IPS DF 6.9 (cell line): ENCODE measurements around the gene PIERCE2.

ENCODE experiments used
- DNase-seq: peaks from one replicate; pipeline ENCODE4 v3.0.0-alpha.2; 2013; ENCODE audit warnings: low read depth, low spot score
- H3K27ac ChIP-seq: one replicate; pipeline ENCODE4 v1.5.1; 2013; ENCODE audit warnings: low read length, control low read depth
- H3K27me3 ChIP-seq: 2 replicates; pipeline ENCODE4 v1.6.1; 2013; ENCODE audit warnings: mild to moderate bottlenecking, low read length; ENCODE audit not compliant: control insufficient read depth, insufficient read depth
- H3K36me3 ChIP-seq: 2 replicates; pipeline ENCODE4 v1.6.1; 2013; ENCODE audit warnings: low read length; ENCODE audit not compliant: control insufficient read depth, insufficient read depth
- H3K4me1 ChIP-seq: 2 replicates; pipeline ENCODE4 v1.6.1; 2013; ENCODE audit warnings: low read length; ENCODE audit not compliant: control insufficient read depth, insufficient read depth
- H3K4me3 ChIP-seq: 2 replicates; pipeline ENCODE4 v1.5.1; 2013; ENCODE audit warnings: mild to moderate bottlenecking, low read length
- H3K9me3 ChIP-seq: 2 replicates; pipeline ENCODE4 v1.6.1; 2013; ENCODE audit warnings: low read length, inconsistent platforms; ENCODE audit not compliant: control insufficient read depth, insufficient read depth
- WGBS: extraction: QIAGEN DNeasy Blood & Tissue Kit; methylation state at CpG from one replicate; pipeline ENCODE4 v1.1.7; 2013; ENCODE audit warnings: mixed read lengths, missing lambda C conversion rate; ENCODE audit not compliant: insufficient read length, insufficient coverage; 5-methylcytosine and 5-hydroxymethylcytosine counted together

PIERCE2 gene

GRCh38 chr15:55408012-55408928 is at the start of gene PIERCE2, which contains the start of gene CCPG1:
Gene PIERCE2, plus strand, starts transcription at chr15:55408495. Its CDS starts 274 bp downstream, at chr15:55408769.
Gene CCPG1, minus strand, starts transcription at chr15:55408359. Its CDS starts 18,935 bp downstream, at chr15:55389424.
- Histone ChIP-seq H3K36me3 (no peaks in the 10 kb centered on the region), H3K9me3 (no peaks in the 10 kb centered on the region), H3K27ac (no peak within 1 kb of the TSS), H3K27me3 (no peaks in the 10 kb centered on the region), H3K4me1 (no peaks in the 10 kb centered on the region), H3K4me3 (peak within 1 kb of the TSS; percentile 68; the same call in 1 of the 2 replicates)
- WGBS = no CpG with 5 or more reads among the region's 70 CpGs
- DNase-seq = peak; percentile 88

GRCh38 chr15:55360256-55360655 is 48.0 kb upstream of the PIERCE2 start:
- H3K9me3 ChIP-seq = no peaks in the 10 kb centered on the region
- DNase-seq = no peak
- H3K27me3 ChIP-seq = no peaks in the 10 kb centered on the region
- H3K36me3 ChIP-seq = no peaks in the 10 kb centered on the region
- H3K4me3 ChIP-seq = no peak overlapping the region
- no peak overlapping the region for H3K27ac ChIP-seq
- H3K4me1 ChIP-seq = no peaks in the 10 kb centered on the region
- WGBS = no CpG with 5 or more reads among the region's 6 CpGs

- H3K4me1 ChIP-seq = no peaks in the 10 kb centered on the region
- no CpG with 5 or more reads among the region's 10 CpGs for WGBS
- H3K27ac ChIP-seq = no peak overlapping the region
Measured at GRCh38 chr15:55361048-55361447, 47.2 kb upstream of the PIERCE2 start.

GRCh38 chr15:55362641-55363040 is 45.7 kb upstream of the PIERCE2 start:
- no peak overlapping the region for H3K27ac ChIP-seq
- DNase-seq = no peak

More at GRCh38 chr15:55361048-55361447, 47.2 kb upstream of the PIERCE2 start:
- Histone ChIP-seq H3K9me3 (no peaks in the 10 kb centered on the region), H3K27me3 (no peaks in the 10 kb centered on the region), H3K4me3 (no peak overlapping the region), H3K36me3 (no peaks in the 10 kb centered on the region)
- DNase-seq = no peak

GRCh38 chr15:55366981-55367380 is 41.3 kb upstream of the PIERCE2 start:
- Histone ChIP-seq H3K36me3 (no peaks in the 10 kb centered on the region), H3K27ac (no peak overlapping the region), H3K27me3 (no peaks in the 10 kb centered on the region), H3K4me3 (no peak overlapping the region), H3K4me1 (no peaks in the 10 kb centered on the region), H3K9me3 (no peaks in the 10 kb centered on the region)
- DNase-seq = no peak
- WGBS = no CpG with 5 or more reads among the region's 1 CpG

More at GRCh38 chr15:55362641-55363040, 45.7 kb upstream of the PIERCE2 start:
- Histone ChIP-seq H3K27me3 (no peaks in the 10 kb centered on the region), H3K36me3 (no peaks in the 10 kb centered on the region), H3K4me3 (no peak overlapping the region), H3K9me3 (no peaks in the 10 kb centered on the region), H3K4me1 (no peaks in the 10 kb centered on the region)
- WGBS = no CpG with 5 or more reads among the region's 2 CpGs

GRCh38 chr15:55372701-55373440 is 35.4 kb upstream of the PIERCE2 start:
- no peak overlapping the region for H3K4me3 ChIP-seq
- no peaks in the 10 kb centered on the region for H3K9me3 ChIP-seq
- no peak for DNase-seq
- H3K4me1 ChIP-seq = no peaks in the 10 kb centered on the region
- no peaks in the 10 kb centered on the region for H3K27me3 ChIP-seq
- H3K36me3 ChIP-seq = no peaks in the 10 kb centered on the region
- WGBS = no CpG with 5 or more reads among the region's 3 CpGs
- H3K27ac ChIP-seq = no peak overlapping the region

- no peak overlapping the region for H3K4me3 ChIP-seq
- no peaks in the 10 kb centered on the region for H3K9me3 ChIP-seq
- no peaks in the 10 kb centered on the region for H3K36me3 ChIP-seq
- no peak for DNase-seq
- no peak overlapping the region for H3K27ac ChIP-seq
- no peaks in the 10 kb centered on the region for H3K27me3 ChIP-seq
- H3K4me1 ChIP-seq = no peaks in the 10 kb centered on the region
- no CpG with 5 or more reads among the region's 5 CpGs for whole genome bisulfite sequencing
Measured at GRCh38 chr15:55379095-55379494, 29.2 kb upstream of the PIERCE2 start.

GRCh38 chr15:55381595-55381994 is 26.7 kb upstream of the PIERCE2 start:
- Histone ChIP-seq H3K27ac (no peak overlapping the region), H3K4me1 (no peaks in the 10 kb centered on the region), H3K9me3 (no peaks in the 10 kb centered on the region), H3K27me3 (no peaks in the 10 kb centered on the region), H3K4me3 (no peak overlapping the region), H3K36me3 (no peaks in the 10 kb centered on the region)
- no peak for DNase-seq

GRCh38 chr15:55383687-55384086 is 24.6 kb upstream of the PIERCE2 start:
- Histone ChIP-seq H3K9me3 (no peaks in the 10 kb centered on the region), H3K4me1 (no peaks in the 10 kb centered on the region), H3K27me3 (no peaks in the 10 kb centered on the region), H3K4me3 (no peak overlapping the region), H3K36me3 (no peaks in the 10 kb centered on the region), H3K27ac (no peak overlapping the region)
- DNase-seq = no peak
- WGBS = no CpG with 5 or more reads among the region's 2 CpGs

- H3K27ac ChIP-seq = no peak overlapping the region
- H3K9me3 ChIP-seq = no peaks in the 10 kb centered on the region
- H3K27me3 ChIP-seq = no peaks in the 10 kb centered on the region
- DNase-seq = no peak
- no peaks in the 10 kb centered on the region for H3K36me3 ChIP-seq
- H3K4me3 ChIP-seq = no peak overlapping the region
- no peaks in the 10 kb centered on the region for H3K4me1 ChIP-seq
Measured at GRCh38 chr15:55387027-55387426, 21.3 kb upstream of the PIERCE2 start.
